AG09309 (cell line): Measurements from ENCODE around the gene WDR82.

ENCODE experiments used
- DNase-seq: peaks from one replicate; pipeline ENCODE4 v3.0.0-alpha.2; 2010; ENCODE audit warnings: low read depth
- H3K4me3 ChIP-seq: 2 replicates; pipeline ENCODE4 v1.5.1; 2011; ENCODE audit warnings: mild to moderate bottlenecking, low read depth, low read length, moderate library complexity; ENCODE audit not compliant: control insufficient read depth
- CTCF ChIP-seq: IDR thresholded peaks from 2 replicates; pipeline ENCODE4 v1.5.1; 2011; ENCODE audit warnings: mild to moderate bottlenecking, low read depth, low read length, inconsistent platforms; ENCODE audit not compliant: insufficient read depth, control insufficient read depth; ENCODE audit errors: missing control alignments

WDR82 gene

GRCh38 chr3:52322466-52322865 lies 44.0 kb upstream of the WDR82 start:
- no peak overlapping the region for H3K4me3 ChIP-seq
- TF ChIP-seq CTCF: no peak
- DNase-seq: no peak

- DNase-seq: no peak
- no peak for TF ChIP-seq CTCF
- H3K4me3 ChIP-seq: no peak overlapping the region
Measured at GRCh38 chr3:52321481-52321880, 43.0 kb upstream of the WDR82 start.

- DNase-seq: no peak
- no peak overlapping the region for H3K4me3 ChIP-seq
- no peak for TF ChIP-seq CTCF
Measured at GRCh38 chr3:52319921-52320595, 41.6 kb upstream of the WDR82 start.

- DNase-seq: no peak
- TF ChIP-seq CTCF: no peak
- H3K4me3 ChIP-seq: no peak overlapping the region
Measured at GRCh38 chr3:52318186-52318816, 39.9 kb upstream of the WDR82 start.

- no peak for TF ChIP-seq CTCF
- no peak for DNase-seq
- peak overlapping the region; percentile 31 for H3K4me3 ChIP-seq
Measured at GRCh38 chr3:52317208-52318000, 39.0 kb upstream of the WDR82 start.

DNA sequence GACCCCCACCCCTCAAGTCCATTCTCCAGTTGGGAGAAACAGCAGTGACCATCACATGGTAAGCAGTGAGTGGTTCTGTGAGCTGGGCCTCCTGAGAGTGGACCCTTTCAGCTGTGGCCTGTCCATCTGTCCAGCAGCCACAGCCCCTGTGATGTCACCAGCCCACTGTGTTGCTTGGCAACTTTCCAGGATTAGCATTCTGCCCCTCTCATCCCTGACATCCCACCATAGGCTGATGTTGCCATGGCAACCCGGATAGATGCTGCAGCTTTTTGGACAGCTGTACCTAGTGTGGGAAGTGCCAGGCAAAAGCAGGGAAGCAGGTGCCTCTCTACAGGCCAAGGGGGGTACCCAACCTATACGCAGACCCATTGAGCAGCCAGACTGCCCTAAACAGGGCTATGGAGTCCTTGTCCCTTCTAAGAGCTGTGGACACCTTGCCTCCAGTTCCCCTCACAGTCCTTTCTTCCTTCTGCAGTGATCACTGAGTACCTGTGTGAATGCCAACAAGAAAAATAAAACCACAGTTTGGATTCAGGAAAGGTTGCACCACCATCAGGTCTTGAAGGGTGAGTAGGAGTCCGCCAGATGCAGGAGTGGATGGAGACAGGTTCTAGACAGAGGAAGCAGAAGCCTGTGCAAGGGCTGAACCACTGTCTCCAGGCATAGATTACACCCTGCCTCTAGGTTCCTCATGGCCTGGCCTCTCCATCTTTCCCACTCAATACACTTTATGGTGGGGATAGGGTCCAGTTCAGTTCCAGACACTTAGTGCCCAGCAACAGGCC lies 37.7 kb upstream of the WDR82 start, which contains the start of gene DNAH1:
TSS of gene DNAH1 (plus strand) at position 343 of the 788 bp plus-strand sequence. CDS start 6,124 bp downstream, outside the sequence.
- H3K4me3 ChIP-seq: no peak within 1 kb of the TSS
- no peak for TF ChIP-seq CTCF

More for the DNA sequence above, 37.7 kb upstream of the WDR82 start, which contains the start of gene DNAH1:
- DNase-seq: no peak
